DND-41 (cell line): ENCODE data around the gene RASGRF2.

ENCODE experiments used
- CTCF ChIP-seq: IDR thresholded peaks from 2 replicates; pipeline ENCODE4 v1.5.1; 2012; ENCODE audit warnings: borderline replicate concordance, low read length, moderate library complexity, mild to moderate bottlenecking; ENCODE audit not compliant: poor library complexity, severe bottlenecking; ENCODE audit errors: extremely low read depth
- EZH2 ChIP-seq: IDR thresholded peaks from 3 replicates; pipeline ENCODE4 v1.6.1; 2012; ENCODE audit warnings: borderline replicate concordance, low read depth, mild to moderate bottlenecking, moderate library complexity, low read length, inconsistent platforms; ENCODE audit not compliant: severe bottlenecking

GRCh38 chr5:80960531-80961375 lies 590 bp downstream of the RASGRF2 start:
- no peak for TF ChIP-seq CTCF
- no peak for TF ChIP-seq EZH2
